ENCODE data around the gene MACROD2.

Gene MACROD2

GRCh38 chr20:14609328-14610221 is 614.3 kb downstream of the MACROD2 start:
- no peak overlapping the region for H3K27ac ChIP-seq
- TF ChIP-seq CTCF (IDR thresholded peaks at IDR 0.05): no peak
- TF ChIP-seq ZFX (IDR thresholded peaks at IDR 0.05; ENCODE audit: borderline replicate concordance): no peak

- no peak for TF ChIP-seq ZFX (IDR thresholded peaks at IDR 0.05; ENCODE audit: borderline replicate concordance)
- no peak for TF ChIP-seq CTCF (IDR thresholded peaks at IDR 0.05)
Measured at GRCh38 chr20:14611479-14611878, 616.2 kb downstream of the MACROD2 start.

GRCh38 chr20:14612391-14612790 is 617.1 kb downstream of the MACROD2 start:
- no peak overlapping the region for H3K27ac ChIP-seq
- TF ChIP-seq CTCF (IDR thresholded peaks at IDR 0.05): no peak
- no peak for TF ChIP-seq ZFX (IDR thresholded peaks at IDR 0.05; ENCODE audit: borderline replicate concordance)

More at GRCh38 chr20:14611479-14611878, 616.2 kb downstream of the MACROD2 start:
- H3K27ac ChIP-seq: no peak overlapping the region

- no peak for TF ChIP-seq CTCF (IDR thresholded peaks at IDR 0.05)
- no peak for TF ChIP-seq ZFX (IDR thresholded peaks at IDR 0.05; ENCODE audit: borderline replicate concordance)
- no peak overlapping the region for H3K27ac ChIP-seq
Measured at GRCh38 chr20:14616003-14616402, 620.7 kb downstream of the MACROD2 start.

GRCh38 chr20:14617123-14617522 is 621.8 kb downstream of the MACROD2 start:
- TF ChIP-seq CTCF (IDR thresholded peaks at IDR 0.05) (no peak), ZFX (IDR thresholded peaks at IDR 0.05; ENCODE audit: borderline replicate concordance) (no peak)
- no peak overlapping the region for H3K27ac ChIP-seq

- TF ChIP-seq CTCF (IDR thresholded peaks at IDR 0.05): no peak
- no peak for TF ChIP-seq ZFX (IDR thresholded peaks at IDR 0.05; ENCODE audit: borderline replicate concordance)
- no peak overlapping the region for H3K27ac ChIP-seq
Measured at GRCh38 chr20:14619411-14619810, 624.1 kb downstream of the MACROD2 start.

GRCh38 chr20:14622796-14623195 is 627.5 kb downstream of the MACROD2 start:
- H3K27ac ChIP-seq: no peak overlapping the region
- TF ChIP-seq CTCF (IDR thresholded peaks at IDR 0.05) (no peak), ZFX (IDR thresholded peaks at IDR 0.05; ENCODE audit: borderline replicate concordance) (no peak)
